Activated gamma-delta T cell (primary cell): ENCODE data around the gene ECI1.
"Not testable (repeated sequence)": the region's sequence is repeated elsewhere in the genome, so short reads cannot be mapped to it uniquely, and the experiment has no call there.

ENCODE experiments used
- DNase-seq: peaks from one replicate; lab custom pipeline; 2025; lab: John Stamatoyannopoulos, UW

ECI1 gene

GRCh38 chr16:2278956-2279800, 27.8 kb upstream of the ECI1 start:
- DNase-seq, result no peak

GRCh38 chr16:2278272-2278608, 26.9 kb upstream of the ECI1 start:
- DNase-seq, result no peak

GRCh38 chr16:2277466-2278271, 26.3 kb upstream of the ECI1 start:
- DNase-seq, result no peak

GRCh38 chr16:2276368-2277195, 25.2 kb upstream of the ECI1 start:
- DNase-seq, result no peak

GRCh38 chr16:2275476-2276367, 24.3 kb upstream of the ECI1 start:
- DNase-seq, result no peak

- no peak for DNase-seq
Measured at GRCh38 chr16:2273931-2274330, 22.5 kb upstream of the ECI1 start.

- no peak for DNase-seq
Measured at GRCh38 chr16:2273484-2273883, 22.1 kb upstream of the ECI1 start.

GRCh38 chr16:2271848-2272461, 20.6 kb upstream of the ECI1 start:
- DNase-seq, result no peak

- DNase-seq, result no peak
Measured at GRCh38 chr16:2270588-2271470, 19.4 kb upstream of the ECI1 start.

GRCh38 chr16:2270070-2270462, 18.7 kb upstream of the ECI1 start:
- DNase-seq, result no peak

- peak; percentile 95 for DNase-seq
Measured at GRCh38 chr16:2267913-2268666, 16.7 kb upstream of the ECI1 start, which contains the start of gene RNPS1. TSS of gene RNPS1 (minus strand) at chr16:2268126. CDS start at chr16:2264643, 3,483 bp downstream.

GRCh38 chr16:2267505-2267912, 16.1 kb upstream of the ECI1 start:
- DNase-seq, result peak; percentile 68

GRCh38 chr16:2266887-2267286, 15.5 kb upstream of the ECI1 start:
- DNase-seq, result not testable (repeated sequence)

GRCh38 chr16:2263026-2263425, 11.6 kb upstream of the ECI1 start:
- not testable (repeated sequence) for DNase-seq

- DNase-seq, result no peak
Measured at GRCh38 chr16:2260250-2260649, 8.9 kb upstream of the ECI1 start.

GRCh38 chr16:2258530-2258929, 7.1 kb upstream of the ECI1 start:
- not testable (repeated sequence) for DNase-seq

- no peak for DNase-seq
Measured at GRCh38 chr16:2257726-2258125, 6.3 kb upstream of the ECI1 start.

GRCh38 chr16:2256531-2257140, 5.2 kb upstream of the ECI1 start:
- DNase-seq, result no peak
